Skeletal muscle tissue (tissue), 4 donors: Measurements from ENCODE around the gene AFG1L. TPM values are rescaled to one million over a fixed set of nuclear protein-coding genes. Genes with fewer than 3 reads are reported as not detected.
"Not testable (repeated sequence)": the region's sequence is repeated elsewhere in the genome, so short reads cannot be mapped to it uniquely, and the experiment has no call there.

Source experiments
- H3K27ac ChIP-seq: one replicate; pipeline ENCODE4 v1.7.0; 2013; ENCODE audit warnings: mild to moderate bottlenecking, low read depth, low read length, inconsistent platforms
- H3K27me3 ChIP-seq, 3 donors: one replicate each; pipeline ENCODE4 v1.7.0; 2013; ENCODE audit warnings: low read length in 3 of 3; ENCODE audit not compliant: control insufficient read depth in 3 of 3, insufficient read depth in 3 of 3
- H3K36me3 ChIP-seq, 3 donors: one replicate each; pipeline ENCODE4 v1.7.0; 2013; ENCODE audit warnings: low read length in 3 of 3; ENCODE audit not compliant: control insufficient read depth in 3 of 3, insufficient read depth in 3 of 3
- H3K4me1 ChIP-seq, 3 donors: one replicate each; pipeline ENCODE4 v1.7.0; 2013; ENCODE audit warnings: low read length in 3 of 3, mild to moderate bottlenecking in 3 of 3; ENCODE audit not compliant: control insufficient read depth in 3 of 3, insufficient read depth in 3 of 3
- H3K4me3 ChIP-seq, 3 donors: one replicate each; pipeline ENCODE4 v1.7.0; 2013; ENCODE audit warnings: low read length in 3 of 3
- H3K9ac ChIP-seq, 3 donors: one replicate each; pipeline ENCODE4 v1.7.0; 2013; ENCODE audit warnings: low read length in 3 of 3, mild to moderate bottlenecking in 3 of 3, moderate library complexity in 2 of 3, low read depth in 1 of 3
- H3K9me3 ChIP-seq, 3 donors: one replicate each; pipeline ENCODE4 v1.7.0; 2013; ENCODE audit warnings: low read length in 3 of 3; ENCODE audit not compliant: control insufficient read depth in 3 of 3
- total RNA-seq: library from RNA; depleted of rRNA; stranded (reverse); fragments of >200 nt; gene quantifications from one replicate; pipeline ENCODE4 v1.2.3, GENCODE V29; 2014
- donor health status: Osteomylitis.

The AFG1L gene
- total RNA-seq, 1 donor from 2014 or later, result 5.2 TPM

GRCh38 chr6:108518714-108519576, 224.1 kb downstream of the AFG1L start:
- Histone ChIP-seq H3K9me3 (no peaks in the 10 kb centered on the region), H3K36me3 (peaks cover 4 to 7% (median 6%) of the 10 kb centered on the region in 3 donors), H3K9ac (no peak overlapping the region), H3K27ac (no peak overlapping the region), H3K4me1 (no peaks in the 10 kb centered on the region), H3K4me3 (no peak overlapping the region), H3K27me3 (no peaks in the 10 kb centered on the region)

DNA sequence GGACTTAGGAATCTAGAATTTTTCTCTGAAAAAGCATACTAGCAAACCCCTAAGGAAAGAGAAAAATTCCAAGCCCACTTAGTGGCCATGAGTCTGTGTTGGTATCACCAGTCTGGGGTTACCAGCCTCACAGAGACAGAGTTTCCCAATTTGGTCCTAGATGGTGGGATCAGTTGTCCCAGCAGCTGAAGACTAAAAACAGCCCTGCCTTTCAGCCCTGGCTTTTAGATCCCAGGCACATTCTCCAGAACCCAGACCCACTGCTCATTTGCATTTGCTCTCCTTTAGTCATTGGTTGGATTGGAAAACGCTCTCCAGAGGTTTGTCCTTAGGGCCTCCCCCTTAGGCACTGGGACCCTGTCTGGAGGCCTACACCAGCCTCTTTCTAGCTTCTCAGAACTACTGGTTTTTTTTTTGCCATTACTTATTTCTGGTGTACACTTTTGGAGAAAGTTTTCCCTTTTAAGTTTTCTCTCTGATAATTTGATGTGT, 226.8 kb downstream of the AFG1L start:
- no peaks in the 10 kb centered on the region for H3K4me1 ChIP-seq
- H3K27ac ChIP-seq, result no peak overlapping the region
- H3K9me3 ChIP-seq, result no peaks in the 10 kb centered on the region
- no peak overlapping the region for H3K9ac ChIP-seq
- no peak overlapping the region for H3K4me3 ChIP-seq
- no peaks in the 10 kb centered on the region for H3K27me3 ChIP-seq
- H3K36me3 ChIP-seq, result peaks cover 4 to 7% (median 6%) of the 10 kb centered on the region in 3 donors

DNA sequence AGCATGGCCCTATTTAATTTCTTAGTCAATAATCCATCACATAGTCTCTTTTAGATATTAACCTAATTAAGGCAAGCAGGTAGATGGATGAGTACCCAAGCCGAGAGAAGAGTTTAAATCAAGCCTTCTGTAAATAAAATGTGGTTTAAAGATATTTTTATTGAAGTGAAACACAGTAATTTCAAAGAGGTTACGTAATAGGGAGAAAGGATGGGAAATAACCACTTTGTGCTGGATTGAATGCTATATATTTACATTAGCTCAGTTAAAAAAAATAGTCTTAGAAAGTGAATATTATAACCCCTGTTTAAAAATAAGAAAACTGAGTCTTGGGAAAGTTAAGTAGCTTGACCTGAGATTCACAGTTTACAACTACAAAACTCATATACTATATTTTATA, 228.8 kb downstream of the AFG1L start:
- no peak overlapping the region for H3K9ac ChIP-seq
- no peak overlapping the region for H3K27ac ChIP-seq
- H3K27me3 ChIP-seq, result no peaks in the 10 kb centered on the region
- H3K4me1 ChIP-seq, result no peaks in the 10 kb centered on the region
- H3K4me3 ChIP-seq, result no peak overlapping the region
- H3K36me3 ChIP-seq, result peaks cover 4 to 7% (median 6%) of the 10 kb centered on the region in 3 donors
- H3K9me3 ChIP-seq, result no peaks in the 10 kb centered on the region

DNA sequence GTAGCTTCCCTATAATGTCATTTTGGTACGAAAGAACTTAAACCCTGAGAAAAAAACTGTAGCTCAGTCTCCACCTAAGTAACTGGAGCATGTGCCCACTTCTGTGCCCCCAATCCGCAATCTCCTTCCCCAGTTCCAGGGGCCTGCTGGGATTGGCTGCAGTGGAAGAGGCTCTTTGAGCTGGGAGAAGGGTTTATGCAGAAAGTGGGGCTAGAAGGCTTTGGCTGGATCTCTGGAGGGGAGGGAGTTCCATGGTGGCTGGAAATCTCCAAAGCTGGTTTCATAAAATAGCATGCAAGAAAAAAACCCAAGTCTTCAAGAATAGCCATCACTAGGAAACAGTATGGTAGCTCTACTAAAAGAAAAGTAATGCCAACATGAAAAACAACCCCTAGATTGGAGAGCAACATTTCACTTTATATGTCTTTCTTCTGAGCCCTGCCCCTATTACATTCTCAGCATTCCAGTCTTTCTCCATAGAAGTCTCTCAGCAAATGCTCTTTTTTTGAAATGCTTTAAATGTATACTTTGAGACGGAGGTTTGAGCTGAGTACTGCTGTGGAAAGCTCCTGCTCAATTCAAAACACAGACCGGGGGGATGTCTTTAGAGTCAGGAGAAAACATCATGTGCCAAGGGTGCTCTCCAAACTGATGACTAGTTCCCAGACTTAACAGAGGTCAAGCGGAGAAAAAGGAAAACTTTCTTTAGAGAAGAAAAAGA, 229.8 kb downstream of the AFG1L start:
- no peak overlapping the region for H3K9ac ChIP-seq
- no peaks in the 10 kb centered on the region for H3K9me3 ChIP-seq
- H3K4me1 ChIP-seq, result no peaks in the 10 kb centered on the region
- no peak overlapping the region for H3K27ac ChIP-seq
- peaks cover 4 to 7% (median 6%) of the 10 kb centered on the region in 3 donors for H3K36me3 ChIP-seq
- H3K4me3 ChIP-seq, result no peak overlapping the region
- no peaks in the 10 kb centered on the region for H3K27me3 ChIP-seq

DNA sequence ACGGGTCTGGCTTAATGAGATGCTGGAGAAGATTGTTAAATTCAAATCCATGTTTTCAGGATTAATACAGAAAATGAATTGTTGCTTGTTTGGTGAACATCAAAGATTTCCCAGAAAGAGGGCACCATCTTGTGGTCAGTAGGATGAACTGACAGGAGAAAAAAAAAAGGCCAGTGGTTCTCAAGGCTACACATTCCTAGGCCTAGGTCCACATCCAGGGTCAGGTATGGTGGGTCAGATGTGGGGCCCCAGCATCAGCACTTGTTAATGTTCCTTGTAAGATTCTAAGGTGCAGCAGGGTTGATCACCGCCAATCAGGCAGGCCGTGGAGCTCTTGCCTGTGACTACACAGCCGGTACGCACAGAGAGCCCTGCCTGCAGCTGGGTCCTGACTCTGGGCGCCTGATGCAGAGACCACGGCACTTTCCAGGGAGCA, 231.9 kb downstream of the AFG1L start:
- no peaks in the 10 kb centered on the region for H3K4me1 ChIP-seq
- no peak overlapping the region for H3K27ac ChIP-seq
- no peaks in the 10 kb centered on the region for H3K27me3 ChIP-seq
- H3K9ac ChIP-seq, result no peak overlapping the region
- H3K4me3 ChIP-seq, result no peak overlapping the region
- H3K9me3 ChIP-seq, result no peaks in the 10 kb centered on the region
- peaks cover 0 to 3% (median 0%) of the 10 kb centered on the region in 3 donors for H3K36me3 ChIP-seq

DNA sequence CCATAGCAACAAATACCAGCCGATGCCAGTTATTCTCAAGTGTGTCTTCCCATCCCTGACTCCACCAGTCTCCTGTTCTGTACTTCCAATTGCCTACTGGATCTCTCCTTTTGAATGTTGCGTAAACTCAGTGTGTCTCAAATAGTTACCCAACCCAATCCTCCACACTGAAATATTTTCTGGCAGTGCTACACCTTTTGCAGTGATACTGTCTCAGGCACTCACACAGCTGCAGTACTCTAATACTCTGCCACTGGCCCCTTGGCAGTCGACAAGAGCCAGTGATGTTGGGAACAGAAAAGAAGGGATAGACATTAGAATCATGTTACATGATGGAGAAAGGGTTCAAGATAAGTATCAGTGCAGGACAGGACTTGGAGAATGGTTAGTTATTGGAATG, 234.0 kb downstream of the AFG1L start:
- no peaks in the 10 kb centered on the region for H3K9me3 ChIP-seq
- no peaks in the 10 kb centered on the region for H3K36me3 ChIP-seq
- no peaks in the 10 kb centered on the region for H3K27me3 ChIP-seq
- no peak overlapping the region for H3K4me3 ChIP-seq
- no peak overlapping the region for H3K27ac ChIP-seq
- H3K4me1 ChIP-seq, result no peaks in the 10 kb centered on the region
- H3K9ac ChIP-seq, result no peak overlapping the region

GRCh38 chr6:108531332-108531731, 236.5 kb downstream of the AFG1L start:
- H3K27me3 ChIP-seq, result peaks cover 0 to 4% (median 0%) of the 10 kb centered on the region in 3 donors
- no peaks in the 10 kb centered on the region for H3K9me3 ChIP-seq
- no peak overlapping the region for H3K9ac ChIP-seq
- no peak overlapping the region for H3K27ac ChIP-seq
- no peak overlapping the region for H3K4me3 ChIP-seq
- no peaks in the 10 kb centered on the region for H3K36me3 ChIP-seq
- H3K4me1 ChIP-seq, result no peaks in the 10 kb centered on the region

DNA sequence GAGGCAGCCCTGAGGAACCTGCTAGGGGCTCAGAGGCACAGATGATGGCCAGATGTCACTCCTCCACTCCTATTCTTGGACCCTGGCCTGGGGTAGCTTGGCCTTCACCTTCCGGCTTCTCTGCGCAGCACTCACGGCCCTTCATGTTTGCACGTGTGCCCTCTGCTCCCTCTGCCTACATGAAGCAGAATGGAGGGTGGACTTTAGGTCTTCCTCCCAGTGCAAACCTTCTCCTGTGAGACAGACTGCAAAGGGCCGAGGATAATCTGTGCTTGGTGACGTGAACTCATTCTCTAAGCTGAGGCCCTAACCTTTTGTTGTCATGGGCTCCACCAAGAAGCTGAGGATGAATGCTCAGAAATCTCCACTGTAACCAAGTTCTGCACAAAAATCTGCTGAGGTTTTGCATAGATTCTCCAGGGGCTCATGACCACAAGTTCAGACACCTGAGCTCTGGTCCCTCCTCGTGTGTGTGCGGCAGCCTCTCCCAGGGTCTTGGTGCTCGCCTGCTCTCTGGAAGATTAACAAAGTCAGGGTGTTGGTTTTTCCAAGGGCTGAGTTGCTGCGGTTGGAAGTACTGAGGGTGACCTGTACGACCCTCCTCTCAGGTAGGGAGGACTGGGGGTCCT, 240.4 kb downstream of the AFG1L start:
- Histone ChIP-seq H3K36me3 (no peaks in the 10 kb centered on the region), H3K9ac (no peak overlapping the region), H3K9me3 (no peaks in the 10 kb centered on the region), H3K4me1 (no peaks in the 10 kb centered on the region), H3K4me3 (no peak overlapping the region), H3K27ac (no peak overlapping the region), H3K27me3 (peaks cover 0 to 4% (median 0%) of the 10 kb centered on the region in 3 donors)

- H3K9ac ChIP-seq, result not testable (repeated sequence)
These were observed 241.2 kb downstream of the AFG1L start for GRCh38 chr6:108535920-108536535.

More at GRCh38 chr6:108535920-108536535, 241.2 kb downstream of the AFG1L start:
- H3K27ac ChIP-seq, H3K27me3 ChIP-seq, H3K36me3 ChIP-seq, H3K4me3 ChIP-seq, H3K9me3 ChIP-seq, H3K4me1 ChIP-seq: not testable (repeated sequence)
